NCI-H1436 treated with DMSO at 0.1 percent for 48 hours (cell line): ENCODE data around the gene CCDC74A.
"Not testable (repeated sequence)": the region's sequence is repeated elsewhere in the genome, so short reads cannot be mapped to it uniquely, and the experiment has no call there.

Experiments used
- DNase-seq: peaks from one replicate; lab custom pipeline; 2025; lab: John Stamatoyannopoulos, UW

Gene CCDC74A

GRCh38 chr2:131503587-131503986 is 24.1 kb upstream of the CCDC74A start:
- DNase-seq: not testable (repeated sequence)

GRCh38 chr2:131504082-131504750 is 23.5 kb upstream of the CCDC74A start:
- DNase-seq: not testable (repeated sequence)

- DNase-seq: no peak
Observed at GRCh38 chr2:131509615-131510014, 18.1 kb upstream of the CCDC74A start.

GRCh38 chr2:131511291-131511968 is 16.3 kb upstream of the CCDC74A start:
- not testable (repeated sequence) for DNase-seq

GRCh38 chr2:131511969-131512870 is 15.5 kb upstream of the CCDC74A start:
- DNase-seq: not testable (repeated sequence)

GRCh38 chr2:131514408-131515166 is 13.1 kb upstream of the CCDC74A start:
- not testable (repeated sequence) for DNase-seq

- DNase-seq: not testable (repeated sequence)
Observed at GRCh38 chr2:131515235-131515634, 12.5 kb upstream of the CCDC74A start.

GRCh38 chr2:131516011-131516410 is 11.7 kb upstream of the CCDC74A start:
- no peak for DNase-seq

- not testable (repeated sequence) for DNase-seq
Observed at GRCh38 chr2:131516621-131517020, 11.1 kb upstream of the CCDC74A start.

- DNase-seq: no peak
Observed at GRCh38 chr2:131517106-131517831, 10.4 kb upstream of the CCDC74A start.

- not testable (repeated sequence) for DNase-seq
Observed at GRCh38 chr2:131517856-131518255, 9.8 kb upstream of the CCDC74A start.

GRCh38 chr2:131518531-131518930 is 9.2 kb upstream of the CCDC74A start:
- DNase-seq: not testable (repeated sequence)

GRCh38 chr2:131519466-131519865 is 8.2 kb upstream of the CCDC74A start:
- DNase-seq: no peak

- not testable (repeated sequence) for DNase-seq
Observed at GRCh38 chr2:131519871-131520470, 7.7 kb upstream of the CCDC74A start.

- no peak for DNase-seq
Observed at GRCh38 chr2:131520526-131520925, 7.2 kb upstream of the CCDC74A start.

- DNase-seq: not testable (repeated sequence)
Observed at GRCh38 chr2:131521524-131521923, 6.2 kb upstream of the CCDC74A start.

- DNase-seq: no peak
Observed at GRCh38 chr2:131521961-131522781, 5.5 kb upstream of the CCDC74A start.

GRCh38 chr2:131525256-131525655 is 2.4 kb upstream of the CCDC74A start:
- not testable (repeated sequence) for DNase-seq

- DNase-seq: not testable (repeated sequence)
Observed at GRCh38 chr2:131528981-131529863, 1.5 kb downstream of the CCDC74A start.
